Activated naive CD4-positive, alpha-beta T cell treated with anti-CD3 and anti-CD28 coated beads, Interleukin-2, amount 50 U/mL, for 72 hours (primary cell): ENCODE data around the gene BOLA1. TPM values are rescaled to one million over a fixed set of nuclear protein-coding genes. Genes with fewer than 3 reads are reported as not detected.
"Not testable (repeated sequence)": the region's sequence is repeated elsewhere in the genome, so short reads cannot be mapped to it uniquely, and the experiment has no call there.

Experiments
- ATAC-seq, 2 donors: fragments of 150-1000 bp; cut with Tn5 transposase; 2 replicates each; pipeline ENCODE4 v1.10.0; 2021; ENCODE audit warnings: mild to moderate bottlenecking in 2 of 2, moderate library complexity in 2 of 2
- DNase-seq, 2 donors: peaks; one replicate each; pipeline ENCODE4 v3.0.0; 2021 to 2022; ENCODE audit warnings: low spot score in 2 of 2
- H3K27ac Mint-ChIP-seq, 2 donors: one replicate each; pipeline ENCODE4 v1.8.0; 2022; ENCODE audit warnings: mild to moderate bottlenecking in 2 of 2, mixed read lengths in 2 of 2
- H3K36me3 Mint-ChIP-seq, 2 donors: one replicate each; pipeline ENCODE4 v1.8.0; 2022; ENCODE audit warnings: mixed read lengths in 2 of 2
- H3K9me3 Mint-ChIP-seq, 2 donors: one replicate each; pipeline ENCODE4 v1.8.0; 2022; ENCODE audit warnings: mixed read lengths in 2 of 2
- total RNA-seq, 2 donors: library from RNA; stranded (reverse); gene quantifications; one replicate each; pipeline ENCODE4 v1.2.3, GENCODE V29; 2022

BOLA1 gene
- 10 to 100 TPM; 19.4 to 28.7 TPM for total RNA-seq

DNA sequence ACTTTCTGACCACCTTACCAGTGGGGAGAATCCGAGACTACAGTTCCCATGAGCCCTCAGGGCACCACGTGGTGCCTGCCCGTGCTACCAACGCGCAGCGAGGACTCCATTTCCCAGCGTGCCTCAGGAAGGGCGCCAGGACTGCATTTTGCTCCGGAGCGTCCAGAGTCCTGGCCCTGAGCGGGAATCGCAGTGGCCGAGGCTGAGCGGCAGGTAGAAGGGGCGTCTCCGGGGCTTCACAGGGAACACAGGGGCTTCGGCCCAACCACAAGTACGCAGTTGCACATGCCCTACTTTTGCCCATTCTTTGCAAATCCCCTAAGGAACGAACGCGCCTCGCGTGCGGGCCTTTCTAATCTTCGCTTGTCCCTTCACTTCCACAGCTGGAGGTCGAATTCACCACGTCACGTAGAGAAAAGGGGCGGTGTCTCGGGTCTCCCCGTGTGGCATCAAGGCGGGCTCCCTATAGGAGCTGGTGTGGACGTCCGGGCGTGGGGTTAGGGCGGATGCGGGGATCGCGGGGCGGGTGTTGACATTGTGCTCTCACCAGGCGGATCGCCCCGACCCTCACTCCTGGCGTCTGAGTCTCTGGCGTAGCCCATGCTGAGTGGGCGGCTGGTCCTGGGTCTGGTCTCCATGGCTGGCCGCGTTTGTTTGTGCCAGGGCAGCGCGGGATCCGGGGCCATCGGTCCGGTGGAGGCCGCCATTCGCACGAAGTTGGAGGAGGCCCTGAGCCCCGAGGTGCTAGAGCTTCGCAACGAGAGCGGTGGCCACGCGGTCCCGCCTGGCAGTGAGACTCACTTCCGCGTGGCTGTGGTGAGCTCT lies at the start of gene BOLA1:
BOLA1 (plus strand) TSS at position 109 of the 825 bp plus-strand sequence; CDS start at position 601, 492 bp downstream.
- Mint-ChIP-seq H3K36me3 (peaks cover 14 to 16% of the 10 kb centered on the region in 2 donors), H3K9me3 (peaks cover 0 to 12% of the 10 kb centered on the region in 2 donors), H3K27ac (peak within 1 kb of the TSS; percentile 84 to 94)
- DNase-seq = peak; percentile 80 to 82
- ATAC-seq = peak; percentile 97 to 98

DNA sequence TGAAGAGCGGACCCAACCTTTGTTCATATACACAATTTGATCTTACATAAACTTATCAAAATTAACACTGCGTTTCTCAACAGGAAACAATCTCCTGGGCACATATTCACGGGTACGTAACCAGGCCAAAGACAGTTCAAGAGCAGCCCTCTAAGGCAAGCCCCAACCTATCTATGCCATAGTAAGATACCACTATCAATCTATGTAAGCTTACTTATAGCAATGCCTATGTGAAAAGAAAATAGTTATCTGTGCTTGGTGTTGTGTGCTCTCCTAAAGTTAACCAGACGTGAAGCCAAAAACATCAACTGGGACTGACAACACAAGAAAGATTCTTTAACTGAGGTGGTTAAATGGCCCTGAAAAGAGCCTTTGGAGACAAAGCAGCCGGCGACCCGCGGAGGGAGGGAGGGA lies 49.4 kb upstream of the BOLA1 start:
- DNase-seq (peak in 1 of 2 donors; percentile 3), ATAC-seq (no peak)
- Mint-ChIP-seq H3K36me3 (peaks cover 11 to 18% of the 10 kb centered on the region in 2 donors), H3K9me3 (peaks cover 0 to 3% of the 10 kb centered on the region in 2 donors), H3K27ac (peak overlapping the region; percentile 90 to 96)

- H3K36me3 Mint-ChIP-seq = peaks cover 11% of the 10 kb centered on the region in 2 donors
- DNase-seq, H3K9me3 Mint-ChIP-seq, H3K27ac Mint-ChIP-seq: not testable (repeated sequence)
- ATAC-seq = peak; percentile 57 to 72
Measured at GRCh38 chr1:149850732-149851345, 48.5 kb upstream of the BOLA1 start.

DNA sequence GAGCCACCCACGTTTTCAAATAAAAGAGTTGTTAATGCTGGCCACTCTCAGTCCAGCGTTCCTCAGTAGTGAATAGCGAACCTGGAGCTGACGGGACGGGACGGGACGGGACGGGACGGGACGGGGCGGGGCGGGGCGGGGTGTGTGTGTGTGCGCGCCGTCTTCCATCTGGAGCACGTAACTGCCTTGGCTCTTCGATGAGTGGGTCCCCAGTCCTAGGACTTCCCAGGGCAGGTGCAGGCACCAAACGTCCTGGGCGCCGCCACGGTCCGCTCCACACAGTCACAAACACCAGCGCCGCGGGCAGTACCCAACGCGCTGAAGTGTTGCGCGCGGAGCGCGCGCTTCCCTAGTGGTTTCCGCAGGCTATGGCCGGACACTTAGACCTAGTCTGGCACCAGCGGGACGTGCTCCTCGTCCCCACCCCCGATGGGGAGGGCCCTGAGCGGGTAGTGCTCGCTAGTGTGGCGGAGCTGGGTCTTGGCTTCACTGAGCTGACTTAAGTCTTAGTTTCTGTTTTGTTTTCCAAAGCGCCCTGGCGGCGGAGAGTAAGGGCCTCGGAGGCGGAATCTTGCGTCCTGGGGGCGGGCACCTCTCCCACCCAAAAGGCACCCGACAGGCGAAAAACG lies 47.7 kb upstream of the BOLA1 start:
- H3K36me3 Mint-ChIP-seq = peaks cover 11% of the 10 kb centered on the region in 2 donors
- not testable (repeated sequence) for H3K27ac Mint-ChIP-seq
- peak; percentile 48 to 58 for ATAC-seq

DNA sequence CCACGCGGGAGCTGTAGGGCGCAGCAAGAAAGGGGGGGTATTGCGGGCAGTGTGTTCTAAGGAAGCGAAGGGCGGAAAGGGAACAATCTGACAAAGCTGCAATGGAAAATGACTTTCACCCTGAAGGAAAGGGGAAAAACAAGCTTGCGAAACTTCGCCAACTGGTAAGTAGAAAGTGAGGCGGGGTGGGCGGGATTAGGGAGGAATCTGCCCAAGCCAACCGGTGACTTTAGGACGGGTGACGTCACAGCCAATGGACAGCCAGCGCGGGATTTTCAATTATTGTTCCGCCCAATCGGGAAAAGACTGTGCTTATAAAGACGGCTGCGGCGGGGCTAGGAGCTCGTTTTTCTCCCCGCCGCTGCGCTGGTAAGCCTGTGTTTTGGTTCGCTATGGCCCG lies 47.1 kb upstream of the BOLA1 start:
- H3K36me3 Mint-ChIP-seq = peaks cover 8 to 11% of the 10 kb centered on the region in 2 donors
- not testable (repeated sequence) for H3K9me3 Mint-ChIP-seq, DNase-seq, H3K27ac Mint-ChIP-seq
- ATAC-seq = peak; percentile 27 to 46

More for the DNA sequence above, 47.7 kb upstream of the BOLA1 start:
- not testable (repeated sequence) for H3K9me3 Mint-ChIP-seq, DNase-seq

DNA sequence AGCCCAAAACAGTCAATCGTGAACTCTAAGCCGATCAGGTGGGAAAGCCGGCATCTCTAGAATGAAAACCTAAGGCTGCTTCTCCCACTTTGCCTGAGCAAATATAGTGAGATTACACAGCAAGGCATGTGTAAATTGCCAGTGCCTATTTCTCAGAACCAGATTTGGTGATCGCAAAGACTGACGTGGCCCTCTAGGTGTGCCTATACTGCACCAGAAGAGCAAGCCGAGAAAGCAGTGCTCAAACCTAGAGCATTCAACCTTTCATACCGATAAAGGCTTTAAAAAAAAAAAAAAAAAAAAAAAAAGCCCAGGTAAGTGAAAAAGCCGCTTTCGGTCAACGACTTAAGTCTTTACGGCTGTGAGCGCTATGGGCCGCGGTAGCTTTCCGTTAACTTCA lies 39.1 kb upstream of the BOLA1 start:
- H3K27ac Mint-ChIP-seq, DNase-seq, H3K36me3 Mint-ChIP-seq, H3K9me3 Mint-ChIP-seq: not testable (repeated sequence)
- ATAC-seq = peak; percentile 17 to 34

- not testable (repeated sequence) for H3K9me3 Mint-ChIP-seq, H3K36me3 Mint-ChIP-seq, H3K27ac Mint-ChIP-seq, DNase-seq
- peak; percentile 72 to 79 for ATAC-seq
Measured at GRCh38 chr1:149860684-149861496, 38.5 kb upstream of the BOLA1 start.

GRCh38 chr1:149861497-149862054 lies 37.8 kb upstream of the BOLA1 start:
- peak in 1 of 2 donors; percentile 19 for ATAC-seq
- not testable (repeated sequence) for H3K9me3 Mint-ChIP-seq, DNase-seq, H3K27ac Mint-ChIP-seq, H3K36me3 Mint-ChIP-seq

GRCh38 chr1:149866887-149867286 lies 32.5 kb upstream of the BOLA1 start:
- not testable (repeated sequence) for H3K36me3 Mint-ChIP-seq, H3K9me3 Mint-ChIP-seq, ATAC-seq, DNase-seq, H3K27ac Mint-ChIP-seq

GRCh38 chr1:149873060-149873459 lies 26.3 kb upstream of the BOLA1 start:
- H3K27ac Mint-ChIP-seq = not testable (repeated sequence)

GRCh38 chr1:149877211-149877946 lies 22.0 kb upstream of the BOLA1 start:
- ATAC-seq = no peak
- no peak for DNase-seq
- H3K27ac Mint-ChIP-seq = peak overlapping the region in 1 of 2 donors; percentile 64
- H3K9me3 Mint-ChIP-seq = peaks cover 0 to 3% of the 10 kb centered on the region in 2 donors
- no peaks in the 10 kb centered on the region for H3K36me3 Mint-ChIP-seq

More at GRCh38 chr1:149873060-149873459, 26.3 kb upstream of the BOLA1 start:
- not testable (repeated sequence) for ATAC-seq, DNase-seq, H3K36me3 Mint-ChIP-seq, H3K9me3 Mint-ChIP-seq

DNA sequence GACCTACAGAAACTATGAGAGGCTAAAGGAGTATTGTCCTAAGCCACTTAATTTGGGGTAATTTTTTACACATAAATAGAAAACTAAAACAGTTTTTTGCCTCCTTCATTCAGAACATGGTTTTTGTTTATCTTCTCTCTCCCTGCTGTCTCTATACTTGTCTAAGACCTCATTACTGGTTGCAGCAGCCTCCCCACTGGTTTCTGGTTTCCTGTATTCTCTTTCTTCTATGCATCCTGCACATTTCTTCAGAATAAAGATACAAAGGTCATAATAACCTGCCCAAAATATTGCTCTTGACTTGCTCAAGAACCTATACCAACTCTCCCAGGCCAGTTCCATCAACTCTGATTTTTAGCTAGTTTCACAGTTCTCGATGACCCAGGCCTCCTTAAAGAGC lies 19.8 kb upstream of the BOLA1 start:
- H3K9me3 Mint-ChIP-seq = peaks cover 0 to 4% of the 10 kb centered on the region in 2 donors
- peak overlapping the region; percentile 53 to 78 for H3K27ac Mint-ChIP-seq
- DNase-seq (no peak), ATAC-seq (peak in 1 of 2 donors; percentile 54)
- no peaks in the 10 kb centered on the region for H3K36me3 Mint-ChIP-seq

DNA sequence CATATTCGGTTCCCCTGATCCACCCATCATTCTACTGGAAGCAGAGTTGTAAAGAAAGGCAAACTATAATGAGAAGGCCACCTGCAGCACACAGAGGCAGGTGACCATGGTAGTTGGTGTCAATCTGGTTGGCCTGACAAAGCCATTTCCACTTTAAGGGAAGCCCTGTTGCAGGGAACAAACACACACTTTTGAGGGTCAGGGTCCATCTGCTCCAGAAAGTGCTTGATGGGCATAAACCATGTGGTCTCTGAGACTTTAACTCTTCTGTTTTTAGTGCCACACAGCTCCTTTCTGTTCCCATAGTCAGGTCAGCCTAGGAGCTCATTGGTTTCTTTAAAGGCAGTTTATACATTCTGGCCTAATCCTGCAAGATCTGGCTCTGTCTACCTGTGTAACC lies 17.5 kb upstream of the BOLA1 start:
- peaks cover 0 to 4% of the 10 kb centered on the region in 2 donors for H3K9me3 Mint-ChIP-seq
- no peaks in the 10 kb centered on the region for H3K36me3 Mint-ChIP-seq
- DNase-seq (no peak), ATAC-seq (no peak)
- H3K27ac Mint-ChIP-seq = peak overlapping the region in 1 of 2 donors; percentile 67

GRCh38 chr1:149883598-149884247 lies 15.6 kb upstream of the BOLA1 start:
- Mint-ChIP-seq H3K36me3 (no peaks in the 10 kb centered on the region), H3K9me3 (peaks cover 0 to 4% of the 10 kb centered on the region in 2 donors), H3K27ac (peak overlapping the region in 1 of 2 donors; percentile 83)
- DNase-seq (no peak), ATAC-seq (no peak)
